ENCODE results near the gene HACD2. TPM values are rescaled to one million over a fixed set of nuclear protein-coding genes. Genes with fewer than 3 reads are reported as not detected.

Gene HACD2
- total and polyA plus RNA-seq, 10 of the 15 experiments (the other 5 are each of a cell fraction or from before 2014, with no cell fraction given): 9.1 to 30.0 (median 18.8) TPM

- in situ Hi-C loops (cut with MboI): no loop called here
- no peak overlapping the region for H2AFZ ChIP-seq (ENCODE audit: control insufficient read depth, low read depth, low read length)
- H3K27ac ChIP-seq (ENCODE audit: control insufficient read depth, insufficient read depth): no peak overlapping the region
- no peaks in the 10 kb centered on the region for H3K9me3 ChIP-seq (replicated peaks; ENCODE audit: control insufficient read depth, insufficient read depth, low read length)
- BruUV-seq (replicated peaks): no TSS peak
- H3K79me2 ChIP-seq (ENCODE audit: control insufficient read depth, insufficient read depth, low read length): no peaks in the 10 kb centered on the region
- CTCF ChIA-PET: no interaction called here
- 47% methylated on average over 4 of the region's 4 CpGs for WGBS (ENCODE audit: insufficient coverage, insufficient replicate concordance, low lambda C conversion rate, missing lambda C conversion rate)
- RAD21 ChIA-PET (ENCODE audit: unreplicated experiment): no interaction called here
- no peak overlapping the region for H3K4me2 ChIP-seq (ENCODE audit: control insufficient read depth, insufficient read depth)
- FAIRE-seq (no peak), ATAC-seq (no peak), DNase-seq (ENCODE audit: low read depth, low spot score) (no peak)
- POLR2A ChIA-PET: no interaction called here
- no peaks in the 10 kb centered on the region for H3K36me3 ChIP-seq (ENCODE audit: control insufficient read depth in 2 of 2, insufficient read depth in 2 of 2, low read length in 1 of 2)
- H3K4me3 ChIP-seq: no peak overlapping the region
- intact Hi-C loops (cut with micrococcal nuclease; ENCODE audit: unreplicated experiment): no loop called here
- H4K20me1 ChIP-seq (ENCODE audit: control insufficient read depth, insufficient read depth): no peaks in the 10 kb centered on the region
- H3K27me3 ChIP-seq (replicated peaks in 1 of 2; ENCODE audit: control insufficient read depth in 2 of 2, insufficient read depth in 2 of 2, low read length in 1 of 2): peaks cover 1 to 14% of the 10 kb centered on the region in 2 experiments
- H3K4me1 ChIP-seq (ENCODE audit: control insufficient read depth, insufficient read depth, low read length): no peaks in the 10 kb centered on the region
- SMC1A ChIA-PET (ENCODE audit: uncharacterized antibody, unreplicated experiment): interaction anchor here (0.9 kb wide), 1 partner anchor 108 kb away, joined by 3 read pairs; no protein-coding TSS in a partner anchor
- H3K9ac ChIP-seq (ENCODE audit: control insufficient read depth, insufficient read depth, low read length): no peak overlapping the region
- TF ChIP-seq IKZF1 (conservative IDR thresholded peaks at IDR 0.05): no peak
- TF ChIP-seq SREBF2 (IDR thresholded peaks at IDR 0.05; ENCODE audit: low read length): no peak
- TF ChIP-seq RUNX3 (IDR thresholded peaks at IDR 0.05; ENCODE audit: low read length): no peak
- no peak for TF ChIP-seq MEF2B (IDR thresholded peaks at IDR 0.05; ENCODE audit: partially characterized antibody, poor library complexity, severe bottlenecking)
- no peak for TF ChIP-seq RAD51 (IDR thresholded peaks at IDR 0.05)
- no peak for TF ChIP-seq CHD2 (IDR thresholded peaks at IDR 0.05; ENCODE audit: borderline replicate concordance, low read depth, low read length)
- TF ChIP-seq ASH2L (IDR thresholded peaks at IDR 0.05; ENCODE audit: borderline replicate concordance, low read depth): no peak
- TF ChIP-seq SMAD1 (IDR thresholded peaks at IDR 0.05; ENCODE audit: low read depth, partially characterized antibody): no peak
- no peak for TF ChIP-seq TAF1 (IDR thresholded peaks at IDR 0.05; ENCODE audit: borderline replicate concordance, low read depth, low read length)
- no peak for TF ChIP-seq SIN3A (IDR thresholded peaks at IDR 0.05; ENCODE audit: low read depth, low read length)
- no peak for TF ChIP-seq NFYA (IDR thresholded peaks at IDR 0.05; ENCODE audit: borderline replicate concordance, low read depth, low read length)
- TF ChIP-seq ETV6 (conservative IDR thresholded peaks at IDR 0.05 in 1 of 2, IDR thresholded peaks at IDR 0.05 in 1 of 2; ENCODE audit: borderline replicate concordance in 1 of 2, low read depth in 1 of 2): no peak
- TF ChIP-seq CREM (IDR thresholded peaks at IDR 0.05; ENCODE audit: low read depth): no peak
- no peak for TF ChIP-seq STAT1 (conservative IDR thresholded peaks at IDR 0.05)
Observed at GRCh38 chr3:123451186-123451585, 133.7 kb downstream of the HACD2 start.
